ENCODE measurements around the gene DCAF11. TPM values are rescaled to one million over a fixed set of nuclear protein-coding genes. Genes with fewer than 3 reads are reported as not detected.
A peak's percentile ranks its signal among the peaks of the same experiment; 100 is the strongest.

DCAF11 gene
- total RNA-seq, 1 donor from 2014 or later, result 26.9 TPM

DNA sequence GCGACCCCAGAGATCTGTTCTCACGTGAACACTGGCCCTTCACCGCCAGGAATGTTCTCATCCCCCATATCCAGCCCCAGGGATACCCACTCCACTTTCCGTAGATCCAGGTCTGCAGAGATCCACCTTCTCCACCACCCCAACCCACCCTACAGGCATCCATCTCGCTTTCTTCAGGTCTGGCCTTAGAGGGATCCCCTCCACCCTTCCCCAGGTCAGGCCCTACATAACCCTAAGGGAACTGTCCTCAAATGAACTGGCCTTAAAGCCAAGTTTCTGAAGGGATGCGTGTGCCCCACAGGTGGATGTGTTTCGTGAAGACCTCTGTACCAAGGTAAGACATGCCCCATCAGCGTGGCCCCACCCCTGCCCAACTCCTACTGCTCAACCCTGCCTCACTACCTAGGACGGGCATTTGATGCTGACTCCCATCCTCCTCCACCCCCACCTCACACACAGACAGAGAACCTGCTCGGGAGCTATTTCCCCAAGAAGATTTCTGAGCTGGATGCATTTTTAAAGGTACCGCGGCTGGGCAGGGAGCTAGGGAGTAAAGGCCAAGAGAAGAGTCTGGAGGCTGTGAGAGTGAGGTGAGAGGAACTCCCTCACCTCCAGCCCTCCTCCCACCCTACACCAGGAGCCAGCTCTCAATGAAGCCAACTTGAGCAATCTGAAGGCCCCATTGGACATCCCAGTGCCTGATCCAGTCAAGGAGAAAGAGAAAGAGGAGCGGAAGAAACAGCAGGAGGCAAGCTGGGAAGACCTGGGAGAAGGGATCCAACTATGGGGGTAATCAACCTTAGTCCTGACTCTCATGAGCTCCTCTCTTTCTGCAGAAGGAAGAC is 22.3 kb downstream of the DCAF11 start:
- Histone ChIP-seq H3K36me3 (ENCODE audit: insufficient read depth, low read length) (peaks cover 8% of the 10 kb centered on the region), H3K4me2 (ENCODE audit: low read length) (peak overlapping the region; percentile 89), H3K9me3 (ENCODE audit: insufficient read depth, low read depth, low read length) (no peaks in the 10 kb centered on the region), H4K20me1 (ENCODE audit: insufficient read depth, low read length) (peaks cover 16% of the 10 kb centered on the region), H3K27ac (ENCODE audit: low read depth, low read length) (no peak overlapping the region), H3K9ac (ENCODE audit: low read length) (peak overlapping the region; percentile 89), H2AFZ (ENCODE audit: low read depth, low read length) (peak overlapping the region; percentile 92), H3K4me1 (ENCODE audit: insufficient read depth, low read length) (peaks cover 12% of the 10 kb centered on the region), H3K27me3 (ENCODE audit: insufficient read depth, low read length) (no peaks in the 10 kb centered on the region), H3K79me2 (ENCODE audit: insufficient read depth, low read length) (peaks cover 36% of the 10 kb centered on the region), H3K4me3 (ENCODE audit: insufficient read depth, low read depth, low read length) (peak overlapping the region; percentile 74)
- TF ChIP-seq EZH2 (IDR thresholded peaks at IDR 0.05; ENCODE audit: insufficient read depth, low read length), result no peak
- no peak for TF ChIP-seq CTCF (IDR thresholded peaks at IDR 0.05; ENCODE audit: insufficient read depth, low read depth, low read length)
- DNase-seq (ENCODE audit: low read depth) (no peak), FAIRE-seq (no peak)
- peak overlapping the region; percentile 86 for H3K4me3 Mint-ChIP-seq (ENCODE audit: unreplicated experiment)
- no peak overlapping the region for H3K27ac Mint-ChIP-seq (ENCODE audit: unreplicated experiment)
- peaks cover 21% of the 10 kb centered on the region for H3K36me3 Mint-ChIP-seq (ENCODE audit: low read depth, unreplicated experiment)
- no peaks in the 10 kb centered on the region for H3K9me3 Mint-ChIP-seq (ENCODE audit: unreplicated experiment)
- H3K4me1 Mint-ChIP-seq (ENCODE audit: low read depth, unreplicated experiment), result peaks cover 18% of the 10 kb centered on the region
- H3K27me3 Mint-ChIP-seq (ENCODE audit: low read depth, unreplicated experiment), result peaks cover 2% of the 10 kb centered on the region

DNA sequence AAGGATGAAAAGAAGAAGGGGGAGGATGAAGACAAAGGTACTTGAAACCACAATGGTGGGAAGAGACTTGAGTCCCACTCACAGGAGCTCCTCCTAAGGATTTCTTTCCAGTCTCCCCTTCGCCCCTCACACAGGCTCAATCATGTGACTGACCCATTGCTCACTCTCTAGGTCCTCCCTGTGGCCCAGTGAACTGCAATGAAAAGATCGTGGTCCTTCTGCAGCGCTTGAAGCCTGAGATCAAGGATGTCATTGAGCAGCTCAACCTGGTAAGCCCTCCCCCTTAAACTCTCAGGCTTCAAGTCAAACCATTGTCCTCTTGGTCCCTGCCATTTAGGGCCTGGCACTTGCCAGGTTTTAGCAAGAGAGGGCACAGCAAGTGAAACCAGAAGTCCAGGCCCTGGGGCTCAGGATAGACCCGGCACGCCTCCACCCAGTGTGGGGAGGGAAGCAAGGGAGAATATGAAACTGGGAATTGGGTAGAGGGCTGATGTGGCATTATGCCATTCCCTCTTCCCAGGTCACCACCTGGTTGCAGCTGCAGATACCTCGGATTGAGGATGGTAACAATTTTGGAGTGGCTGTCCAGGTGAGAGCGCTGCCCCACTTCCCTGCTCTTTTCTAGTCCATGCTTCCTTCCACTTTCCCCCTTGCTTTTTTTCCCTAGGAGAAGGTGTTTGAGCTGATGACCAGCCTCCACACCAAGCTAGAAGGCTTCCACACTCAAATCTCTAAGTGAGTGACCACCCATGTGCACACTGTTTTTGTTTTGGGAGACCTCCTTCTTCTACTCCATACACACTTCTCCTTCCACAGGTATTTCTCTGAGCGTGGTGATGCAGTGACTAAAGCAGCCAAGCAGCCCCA is 23.2 kb downstream of the DCAF11 start:
- H3K36me3 ChIP-seq (ENCODE audit: insufficient read depth, low read length), result peaks cover 8% of the 10 kb centered on the region
- H3K4me2 ChIP-seq (ENCODE audit: low read length), result no peak overlapping the region
- H3K4me3 ChIP-seq (ENCODE audit: insufficient read depth, low read depth, low read length), result no peak overlapping the region
- no peaks in the 10 kb centered on the region for H3K9me3 ChIP-seq (ENCODE audit: insufficient read depth, low read depth, low read length)
- H3K9ac ChIP-seq (ENCODE audit: low read length), result no peak overlapping the region
- Mint-ChIP-seq H3K27me3 (ENCODE audit: low read depth, unreplicated experiment) (no peaks in the 10 kb centered on the region), H3K27ac (ENCODE audit: unreplicated experiment) (no peak overlapping the region), H3K4me1 (ENCODE audit: low read depth, unreplicated experiment) (peaks cover 19% of the 10 kb centered on the region), H3K4me3 (ENCODE audit: unreplicated experiment) (peak overlapping the region; percentile 66), H3K36me3 (ENCODE audit: low read depth, unreplicated experiment) (peaks cover 21% of the 10 kb centered on the region), H3K9me3 (ENCODE audit: unreplicated experiment) (no peaks in the 10 kb centered on the region)
- H3K4me1 ChIP-seq (ENCODE audit: insufficient read depth, low read length), result peaks cover 15% of the 10 kb centered on the region
- no peak overlapping the region for H3K27ac ChIP-seq (ENCODE audit: low read depth, low read length)
- TF ChIP-seq EZH2 (IDR thresholded peaks at IDR 0.05; ENCODE audit: insufficient read depth, low read length) (no peak), CTCF (IDR thresholded peaks at IDR 0.05; ENCODE audit: insufficient read depth, low read depth, low read length) (no peak)
- DNase-seq (ENCODE audit: low read depth) (no peak), FAIRE-seq (no peak)
- no peaks in the 10 kb centered on the region for H3K27me3 ChIP-seq (ENCODE audit: insufficient read depth, low read length)
- peaks cover 16% of the 10 kb centered on the region for H4K20me1 ChIP-seq (ENCODE audit: insufficient read depth, low read length)
- H2AFZ ChIP-seq (ENCODE audit: low read depth, low read length), result no peak overlapping the region
- peaks cover 36% of the 10 kb centered on the region for H3K79me2 ChIP-seq (ENCODE audit: insufficient read depth, low read length)

All from astrocyte (in vitro differentiated cells and primary cell).